Measurements from ENCODE around the gene SEMA3G. TPM values are rescaled to one million over a fixed set of nuclear protein-coding genes. Genes with fewer than 3 reads are reported as not detected.

Gene SEMA3G
- total and polyA plus RNA-seq, 11 donors = 11.4 to 29.0 (median 14.4) TPM

DNA sequence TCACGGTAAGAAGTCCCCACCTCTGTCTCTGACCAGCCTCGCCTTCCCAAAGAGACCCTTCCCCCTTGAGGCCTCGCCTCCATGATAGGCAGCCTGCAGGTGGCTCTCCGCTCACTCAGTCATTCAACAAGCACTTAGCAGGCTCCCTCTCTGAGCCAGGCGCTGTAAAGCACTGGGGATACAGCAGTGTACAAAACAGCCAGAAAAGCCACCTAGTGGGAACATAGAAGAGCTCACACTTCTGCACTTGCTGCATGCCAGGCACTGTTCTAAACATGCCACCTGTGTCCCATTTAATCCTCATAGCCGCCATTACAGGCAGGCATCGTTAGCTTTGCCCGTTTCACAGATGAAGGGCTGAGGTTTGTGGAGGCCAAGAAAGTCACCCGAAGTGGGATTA, 56.0 kb downstream of the SEMA3G start:
- DNase-seq (no peak), ATAC-seq (no peak)
- Histone ChIP-seq H3K27ac (no peak overlapping the region), H3K4me1 (no peaks in the 10 kb centered on the region), H3K36me3 (peaks cover 0 to 64% (median 16%) of the 10 kb centered on the region in 9 donors), H3K4me3 (no peak overlapping the region), H3K27me3 (no peaks in the 10 kb centered on the region), H3K9me3 (no peaks in the 10 kb centered on the region)
- intact Hi-C loops (cut with DNase I) = loop anchor here in 1 of 10 donors (10.0 kb wide), 1 partner anchor 84 kb away; no protein-coding TSS in a partner anchor
- 96 to 98% (median 96%) methylated on average over 9 of the region's 9 CpGs for WGBS, 4 donors
- TF ChIP-seq POLR2A (IDR thresholded peaks at IDR 0.05) = no peak
- no peak for TF ChIP-seq CTCF (IDR thresholded peaks at IDR 0.05)

GRCh38 chr3:52388348-52388821, 56.5 kb downstream of the SEMA3G start:
- WGBS, 4 donors = 79 to 85% (median 83%) methylated on average over 18 of the region's 18 CpGs
- TF ChIP-seq CTCF (IDR thresholded peaks at IDR 0.05) (no peak), POLR2A (IDR thresholded peaks at IDR 0.05) (no peak)
- intact Hi-C loops (cut with DNase I) = loop anchor here in 1 of 10 donors (10.0 kb wide), 1 partner anchor 84 kb away; no protein-coding TSS in a partner anchor
- DNase-seq = no peak
- Histone ChIP-seq H3K4me1 (no peaks in the 10 kb centered on the region), H3K9me3 (no peaks in the 10 kb centered on the region), H3K4me3 (no peak overlapping the region), H3K27ac (no peak overlapping the region), H3K27me3 (no peaks in the 10 kb centered on the region), H3K36me3 (peaks cover 0 to 58% (median 14%) of the 10 kb centered on the region in 9 donors)
- no peak for ATAC-seq

- TF ChIP-seq POLR2A (IDR thresholded peaks at IDR 0.05) (no peak), CTCF (IDR thresholded peaks at IDR 0.05) (no peak)
- intact Hi-C loops (cut with DNase I) = loop anchor here in 1 of 10 donors (10.0 kb wide), 1 partner anchor 83 kb away; no protein-coding TSS in a partner anchor
- no peak for ATAC-seq
- Histone ChIP-seq H3K27me3 (no peaks in the 10 kb centered on the region), H3K4me3 (no peak overlapping the region), H3K4me1 (no peaks in the 10 kb centered on the region), H3K36me3 (peaks cover 0 to 50% (median 9%) of the 10 kb centered on the region in 9 donors), H3K9me3 (no peaks in the 10 kb centered on the region), H3K27ac (no peak overlapping the region)
- no peak for DNase-seq
- 86 to 100% (median 95%) methylated on average over 2 of the region's 2 CpGs for WGBS, 4 donors
These were observed 57.4 kb downstream of the SEMA3G start for GRCh38 chr3:52387481-52387880.

DNA sequence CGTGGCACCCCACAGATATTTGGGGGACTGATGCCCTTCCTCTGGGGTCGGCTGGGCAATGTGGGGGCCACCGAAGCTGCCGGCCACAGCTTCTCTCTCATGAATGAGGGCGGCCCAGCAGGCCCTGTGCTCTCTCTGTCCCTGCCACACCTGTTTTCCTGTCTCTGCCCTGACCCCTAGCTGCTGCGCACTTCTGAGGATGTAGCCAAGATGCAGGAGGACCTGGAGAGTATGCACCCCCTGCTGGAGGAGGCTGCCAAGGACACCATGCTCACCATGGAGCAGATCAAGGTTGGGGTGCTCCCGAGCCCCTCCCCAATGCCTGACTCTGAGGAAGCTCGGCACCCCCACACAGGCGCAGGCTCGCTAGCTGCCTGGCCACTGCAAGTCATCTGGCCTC, 59.7 kb downstream of the SEMA3G start:
- no peaks in the 10 kb centered on the region for H3K27me3 ChIP-seq
- intact Hi-C loops (cut with DNase I) = loop anchor here in 1 of 10 donors (10.0 kb wide), 1 partner anchor 80 kb away; no protein-coding TSS in a partner anchor
- H3K27ac ChIP-seq = no peak overlapping the region
- WGBS, 4 donors = 76 to 78% (median 78%) methylated on average over 7 to 10 of the region's 10 CpGs
- TF ChIP-seq CTCF (IDR thresholded peaks at IDR 0.05) (peak in 2 of 12 donors; percentile 20 to 29), POLR2A (IDR thresholded peaks at IDR 0.05) (no peak)
- ATAC-seq (no peak), DNase-seq (no peak)
- no peaks in the 10 kb centered on the region for H3K4me1 ChIP-seq
- no peak overlapping the region for H3K4me3 ChIP-seq
- H3K9me3 ChIP-seq = no peaks in the 10 kb centered on the region
- H3K36me3 ChIP-seq = peaks cover 0 to 30% (median 3%) of the 10 kb centered on the region in 9 donors

Data from heart left ventricle (tissue), 16 donors.